HUES48 (cell line): ENCODE measurements around the gene CDKN2B-AS1.

Experiments used
- H3K27ac ChIP-seq: one replicate; pipeline ENCODE4 v1.7.0; 2013; ENCODE audit warnings: low read depth, low read length, inconsistent platforms
- H3K27me3 ChIP-seq: 2 replicates; pipeline ENCODE4 v1.6.1; 2013; ENCODE audit warnings: mild to moderate bottlenecking, low read length; ENCODE audit not compliant: control insufficient read depth, insufficient read depth
- H3K36me3 ChIP-seq: 2 replicates; pipeline ENCODE4 v1.6.1; 2013; ENCODE audit warnings: low read length; ENCODE audit not compliant: control insufficient read depth, insufficient read depth
- H3K4me1 ChIP-seq: 2 replicates; pipeline ENCODE4 v1.6.1; 2013; ENCODE audit warnings: mild to moderate bottlenecking, low read length; ENCODE audit not compliant: control insufficient read depth, insufficient read depth
- H3K4me3 ChIP-seq: 2 replicates; pipeline ENCODE4 v1.5.1; 2013; ENCODE audit warnings: mild to moderate bottlenecking, low read depth, low read length
- H3K9ac ChIP-seq: 2 replicates; pipeline ENCODE4 v1.6.1; 2013; ENCODE audit warnings: mild to moderate bottlenecking, low read depth, low read length, moderate library complexity
- H3K9me3 ChIP-seq: 2 replicates; pipeline ENCODE4 v1.6.1; 2013; ENCODE audit warnings: low read length; ENCODE audit not compliant: control insufficient read depth, insufficient read depth

CDKN2B-AS1 gene

DNA sequence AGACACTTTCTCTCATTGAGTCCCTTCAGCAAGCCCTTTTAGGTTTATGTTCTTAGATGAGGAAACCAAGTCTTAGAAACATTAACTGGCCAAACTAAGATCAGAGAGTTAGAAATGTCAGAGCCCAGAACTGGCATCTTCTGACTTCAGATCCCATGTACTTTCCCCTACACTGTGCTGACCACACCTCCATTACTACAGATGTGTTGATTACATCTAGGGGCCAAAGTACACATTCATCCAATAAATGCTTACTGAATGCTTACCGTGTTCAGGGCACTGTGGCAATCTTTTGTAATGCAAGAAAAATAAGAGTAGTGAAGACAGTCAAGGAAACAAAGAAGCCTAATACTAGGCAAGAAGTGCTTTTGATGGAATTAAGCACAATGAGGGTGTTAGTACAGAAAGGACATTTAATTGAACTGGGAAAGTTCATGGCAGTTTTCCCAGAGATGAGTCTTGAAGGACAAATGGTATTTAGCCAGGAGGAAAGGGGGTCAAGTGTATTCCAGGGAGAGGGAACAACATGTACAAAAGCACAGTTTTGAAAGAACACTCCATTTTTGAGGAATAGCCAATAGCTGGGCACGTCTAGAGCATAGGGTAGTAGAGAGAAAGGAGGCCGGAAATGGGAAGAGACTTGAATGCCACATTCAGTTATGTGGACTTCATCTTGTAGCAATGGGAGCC is 104.2 kb downstream of the CDKN2B-AS1 start:
- H3K4me1 ChIP-seq, result peaks cover 24% of the 10 kb centered on the region
- H3K9ac ChIP-seq, result no peak overlapping the region
- no peaks in the 10 kb centered on the region for H3K9me3 ChIP-seq
- H3K36me3 ChIP-seq, result no peaks in the 10 kb centered on the region
- no peaks in the 10 kb centered on the region for H3K27me3 ChIP-seq
- H3K4me3 ChIP-seq, result no peak overlapping the region
- no peak overlapping the region for H3K27ac ChIP-seq

DNA sequence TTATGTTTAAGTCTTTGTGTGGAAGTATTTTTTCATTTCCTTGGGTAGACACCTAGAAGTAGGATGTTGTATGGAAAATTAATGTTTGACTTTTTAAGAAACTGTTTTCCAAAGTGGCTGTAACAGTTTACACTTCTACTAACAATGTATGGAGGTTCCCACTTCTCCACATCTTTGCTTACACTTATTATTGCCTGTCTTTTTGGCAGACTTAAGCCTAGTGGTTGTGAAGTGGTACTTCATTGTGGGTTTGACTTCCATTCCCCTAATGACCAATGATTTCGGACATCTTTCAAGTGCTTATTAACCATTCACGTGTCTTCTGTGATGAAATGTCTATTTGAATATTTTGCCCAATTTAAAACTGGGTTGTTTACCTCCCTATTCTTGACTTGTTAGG is 106.0 kb downstream of the CDKN2B-AS1 start:
- no peak overlapping the region for H3K9ac ChIP-seq
- no peak overlapping the region for H3K4me3 ChIP-seq
- no peaks in the 10 kb centered on the region for H3K36me3 ChIP-seq
- no peak overlapping the region for H3K27ac ChIP-seq
- H3K9me3 ChIP-seq, result no peaks in the 10 kb centered on the region
- no peaks in the 10 kb centered on the region for H3K27me3 ChIP-seq
- H3K4me1 ChIP-seq, result peaks cover 30% of the 10 kb centered on the region

DNA sequence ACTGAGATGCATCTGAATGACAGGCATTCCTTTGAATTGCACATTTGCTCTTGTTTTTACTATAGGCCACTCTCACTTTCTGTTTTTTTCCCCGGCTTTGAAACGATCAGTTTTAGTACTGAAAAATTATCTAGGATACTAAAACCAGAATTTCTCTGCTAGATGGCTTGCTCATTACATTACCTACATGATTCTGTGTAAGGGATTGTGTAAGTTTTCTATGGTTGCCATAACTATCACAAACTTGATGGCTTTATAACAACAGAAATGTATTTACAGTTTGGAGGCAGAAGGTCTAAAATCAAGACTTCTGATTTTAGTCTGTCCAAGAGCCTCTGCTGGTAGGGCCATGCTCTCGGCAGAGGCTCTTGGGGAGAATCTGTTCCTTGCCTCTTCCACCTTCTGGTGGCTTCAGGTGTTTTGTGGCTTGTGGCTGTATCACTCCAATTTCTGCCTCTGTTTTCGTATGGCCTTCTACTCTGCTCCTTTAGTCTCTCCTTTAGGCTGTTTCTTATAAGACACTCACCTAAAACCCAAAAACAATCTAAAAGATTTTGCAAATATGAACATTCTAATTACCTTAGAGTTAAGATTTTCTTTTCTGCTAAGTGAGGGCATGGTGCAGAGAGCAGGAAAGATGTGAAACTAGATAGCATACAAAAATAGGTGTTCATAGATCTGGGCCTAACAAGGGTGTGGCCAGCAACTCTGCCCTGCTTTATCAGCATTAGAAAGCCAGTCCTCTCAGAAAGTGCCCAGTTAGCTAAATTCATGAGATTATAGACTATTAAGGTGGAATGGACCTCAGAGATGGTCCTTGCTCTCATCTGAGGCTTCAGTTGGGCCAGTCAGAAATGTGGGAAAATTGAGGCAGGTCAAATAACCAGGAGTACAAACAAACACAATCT is 107.8 kb downstream of the CDKN2B-AS1 start:
- peak overlapping the region; percentile 6; the same call in 1 of the 2 replicates for H3K9ac ChIP-seq
- H3K9me3 ChIP-seq, result no peaks in the 10 kb centered on the region
- no peaks in the 10 kb centered on the region for H3K27me3 ChIP-seq
- no peak overlapping the region for H3K4me3 ChIP-seq
- H3K4me1 ChIP-seq, result peaks cover 34% of the 10 kb centered on the region
- no peak overlapping the region for H3K27ac ChIP-seq
- H3K36me3 ChIP-seq, result no peaks in the 10 kb centered on the region

DNA sequence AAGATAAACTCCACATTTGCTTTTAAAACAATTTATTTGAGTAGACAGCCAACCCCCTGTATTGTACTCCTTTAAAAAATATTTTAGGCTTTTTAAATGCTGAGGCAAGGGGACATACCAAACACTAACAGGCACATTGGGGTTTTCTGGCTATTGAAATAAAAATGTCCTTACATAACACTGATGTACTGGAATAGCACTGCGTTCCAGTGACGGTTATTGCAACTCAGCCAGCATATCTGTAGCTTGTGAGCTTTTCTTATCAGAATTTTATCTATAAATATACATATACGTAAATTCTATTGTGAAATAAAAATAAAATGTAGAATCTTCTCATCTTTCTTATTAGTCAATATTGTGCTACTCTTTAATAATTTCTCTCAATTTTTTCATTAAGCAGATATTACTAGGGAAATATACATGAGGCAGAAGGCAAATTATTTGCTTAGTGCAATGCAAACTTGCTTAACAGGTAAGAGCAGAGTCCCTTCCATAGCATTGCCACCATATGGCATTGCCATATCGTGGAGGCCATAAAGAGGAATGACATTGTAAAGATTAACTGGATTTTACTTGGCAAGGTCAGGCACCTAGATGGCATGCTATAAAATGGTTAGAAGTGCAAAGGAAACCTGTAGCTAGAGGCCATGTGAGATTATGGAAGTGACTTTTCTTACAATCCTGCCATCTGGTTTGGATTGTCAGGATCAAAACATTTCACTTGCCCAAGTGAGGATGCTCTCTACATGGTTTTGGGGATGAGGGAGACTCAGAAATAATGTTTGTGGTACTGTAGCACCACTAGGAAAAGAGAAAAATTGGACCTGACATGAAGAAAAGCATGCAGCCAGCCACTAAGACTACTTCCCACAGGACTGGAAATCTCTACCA is 109.3 kb downstream of the CDKN2B-AS1 start:
- peaks cover 33% of the 10 kb centered on the region for H3K4me1 ChIP-seq
- peak overlapping the region; percentile 24; the same call in 1 of the 2 replicates for H3K9ac ChIP-seq
- H3K27me3 ChIP-seq, result no peaks in the 10 kb centered on the region
- H3K9me3 ChIP-seq, result no peaks in the 10 kb centered on the region
- no peaks in the 10 kb centered on the region for H3K36me3 ChIP-seq
- H3K4me3 ChIP-seq, result no peak overlapping the region
- no peak overlapping the region for H3K27ac ChIP-seq

DNA sequence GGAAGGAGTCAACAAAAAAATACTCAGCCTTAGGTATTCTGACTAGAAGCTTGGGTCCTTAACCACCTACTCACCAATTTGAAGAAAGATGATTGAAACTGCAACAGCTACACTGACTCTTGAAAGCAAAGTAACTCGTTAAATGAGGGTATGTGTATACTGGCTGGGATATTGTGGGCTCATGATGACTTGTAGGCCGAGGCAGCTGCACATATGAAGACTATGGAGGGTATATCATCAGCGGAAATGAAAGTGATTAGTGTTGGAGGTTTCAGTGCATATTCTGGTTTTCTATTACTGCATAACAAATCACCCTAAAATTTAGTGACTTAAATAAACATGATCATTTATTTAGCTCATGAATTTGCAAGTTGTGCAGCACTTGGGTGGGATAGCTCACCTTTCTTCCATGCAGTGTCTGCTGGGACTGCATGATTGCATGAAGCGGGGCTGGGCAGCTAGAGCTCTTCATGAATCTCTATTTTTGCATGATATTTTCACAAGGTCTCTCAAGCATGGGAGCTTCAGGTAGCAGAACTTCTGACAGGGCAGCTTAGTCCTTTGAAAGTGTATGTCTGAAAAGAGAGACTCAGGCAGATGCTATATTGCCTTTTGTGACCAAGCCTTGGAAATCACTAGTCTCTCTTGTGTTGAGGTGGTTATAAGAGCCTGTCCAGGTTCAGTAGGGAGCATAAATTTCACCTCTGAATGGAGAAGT is 110.6 kb downstream of the CDKN2B-AS1 start:
- Histone ChIP-seq H3K4me3 (no peak overlapping the region), H3K27me3 (no peaks in the 10 kb centered on the region), H3K27ac (no peak overlapping the region), H3K9ac (no peak overlapping the region), H3K4me1 (peaks cover 33% of the 10 kb centered on the region), H3K9me3 (no peaks in the 10 kb centered on the region), H3K36me3 (no peaks in the 10 kb centered on the region)

DNA sequence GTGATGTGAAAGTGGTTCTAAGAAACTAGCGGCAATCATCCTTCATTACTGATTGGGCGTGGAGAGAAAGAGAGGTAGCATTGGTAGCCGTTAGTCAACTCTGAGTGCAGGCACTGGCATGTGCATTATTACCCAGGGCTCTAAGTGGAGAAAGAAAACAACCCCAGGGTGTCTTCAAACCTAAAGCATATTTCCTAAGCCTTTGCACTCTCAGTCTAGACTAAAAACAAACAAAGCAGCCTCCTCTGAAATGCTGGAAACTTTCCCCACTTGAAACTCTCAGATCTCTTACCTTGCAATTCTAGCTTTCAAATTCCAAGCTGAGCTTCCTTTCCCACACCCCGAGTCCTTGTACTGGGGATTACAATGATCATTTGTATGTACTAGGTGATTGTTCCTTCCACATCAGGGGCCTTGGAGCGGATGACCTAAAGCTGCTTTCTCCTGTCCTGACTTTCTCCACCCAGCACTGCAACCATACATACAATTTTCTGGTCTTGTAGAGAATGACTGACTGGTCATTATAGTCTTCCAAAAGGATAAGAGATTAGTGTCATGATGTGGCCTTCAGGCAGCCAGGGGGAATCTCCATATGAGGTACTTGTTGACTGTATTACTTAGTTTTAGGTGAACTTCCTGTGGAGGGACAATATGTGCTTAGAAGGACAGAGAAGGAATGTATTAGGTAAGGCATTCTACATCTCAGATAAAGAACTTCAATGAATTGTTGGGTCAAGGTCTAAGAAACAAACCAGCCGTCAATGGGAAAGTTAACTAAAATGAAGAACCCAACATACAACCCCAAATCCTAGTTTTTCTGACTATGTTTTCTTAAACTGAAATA is 112.8 kb downstream of the CDKN2B-AS1 start:
- H3K27me3 ChIP-seq, result no peaks in the 10 kb centered on the region
- no peak overlapping the region for H3K9ac ChIP-seq
- peaks cover 25% of the 10 kb centered on the region for H3K4me1 ChIP-seq
- no peak overlapping the region for H3K4me3 ChIP-seq
- no peaks in the 10 kb centered on the region for H3K36me3 ChIP-seq
- peak overlapping the region; percentile 32 for H3K27ac ChIP-seq
- no peaks in the 10 kb centered on the region for H3K9me3 ChIP-seq

DNA sequence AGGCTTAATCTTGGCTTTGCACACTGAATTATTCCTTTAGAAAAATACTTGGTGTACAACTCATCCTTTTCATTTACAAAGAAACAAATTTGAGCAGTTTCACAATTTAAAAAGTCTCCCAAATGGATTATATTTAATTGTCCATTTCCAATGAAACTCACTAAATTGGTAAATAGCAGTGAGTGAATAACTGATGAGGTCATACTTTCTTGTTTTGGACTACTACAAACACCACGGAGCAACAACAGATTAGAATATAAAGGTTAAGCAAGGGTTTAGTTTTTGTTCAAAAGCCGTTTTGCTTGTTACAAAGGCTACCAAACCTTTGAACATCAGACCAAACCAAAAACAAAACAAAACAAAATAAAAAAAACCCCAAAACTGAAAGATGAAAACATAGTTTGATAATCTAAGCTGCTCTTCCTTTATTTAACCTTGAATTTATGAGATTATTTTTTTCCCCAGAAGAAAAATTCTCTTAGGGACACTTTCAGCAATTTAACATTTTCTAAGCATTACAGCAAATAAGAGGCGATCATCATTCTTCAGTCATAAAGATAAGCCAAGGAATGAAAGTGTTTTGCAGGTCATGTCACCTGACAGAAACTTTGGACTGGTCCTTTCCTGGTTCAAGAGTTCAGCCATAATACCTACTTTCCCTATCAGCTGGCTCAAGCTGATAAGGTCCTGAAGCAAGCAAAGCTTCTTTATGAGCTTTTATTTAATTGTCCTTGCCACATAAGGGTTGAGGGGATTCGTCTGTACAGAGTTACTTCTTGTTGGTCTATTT is 114.2 kb downstream of the CDKN2B-AS1 start:
- Histone ChIP-seq H3K4me3 (no peak overlapping the region), H3K4me1 (peaks cover 14% of the 10 kb centered on the region; the same call in 1 of the 2 replicates), H3K36me3 (no peaks in the 10 kb centered on the region), H3K27ac (no peak overlapping the region), H3K27me3 (no peaks in the 10 kb centered on the region), H3K9me3 (no peaks in the 10 kb centered on the region), H3K9ac (no peak overlapping the region)

DNA sequence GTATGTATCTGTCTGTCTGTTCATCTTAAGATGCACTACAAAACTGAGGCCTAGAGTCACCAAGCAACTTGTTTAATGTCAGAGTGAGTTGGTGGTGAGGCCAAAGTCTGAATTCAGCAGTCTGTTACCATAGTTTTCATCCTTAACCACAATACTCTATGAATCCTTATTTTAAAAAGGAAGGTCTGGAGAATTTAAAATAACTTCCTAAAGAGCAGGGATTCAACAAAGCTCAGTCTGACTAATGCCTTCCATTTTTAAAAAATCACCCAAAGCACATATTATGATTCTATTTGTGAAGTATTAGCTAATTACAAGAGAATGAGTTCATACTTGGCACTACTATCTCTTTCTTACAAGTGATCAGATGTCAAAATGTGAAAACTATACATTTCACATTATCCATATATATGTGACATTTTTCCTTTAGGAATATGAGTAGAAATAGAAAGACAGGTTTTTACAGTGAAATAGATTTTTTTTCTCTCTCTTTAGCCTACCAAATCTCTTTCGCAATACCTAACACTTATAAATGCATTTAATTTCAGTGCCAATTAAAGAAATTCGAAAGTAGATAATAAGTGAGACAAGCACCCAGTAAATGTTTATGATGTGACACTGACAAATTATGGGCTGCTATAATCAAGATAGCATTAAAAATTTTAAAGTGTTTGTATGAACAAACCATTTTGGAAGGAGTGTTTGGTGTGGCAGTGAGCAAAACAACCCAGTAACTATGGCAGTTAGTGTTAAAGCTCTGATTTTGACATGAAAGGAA is 116.8 kb downstream of the CDKN2B-AS1 start:
- peaks cover 9% of the 10 kb centered on the region; the same call in 1 of the 2 replicates for H3K4me1 ChIP-seq
- H3K4me3 ChIP-seq, result no peak overlapping the region
- H3K36me3 ChIP-seq, result no peaks in the 10 kb centered on the region
- no peaks in the 10 kb centered on the region for H3K27me3 ChIP-seq
- H3K9ac ChIP-seq, result no peak overlapping the region
- no peaks in the 10 kb centered on the region for H3K9me3 ChIP-seq
- H3K27ac ChIP-seq, result no peak overlapping the region

DNA sequence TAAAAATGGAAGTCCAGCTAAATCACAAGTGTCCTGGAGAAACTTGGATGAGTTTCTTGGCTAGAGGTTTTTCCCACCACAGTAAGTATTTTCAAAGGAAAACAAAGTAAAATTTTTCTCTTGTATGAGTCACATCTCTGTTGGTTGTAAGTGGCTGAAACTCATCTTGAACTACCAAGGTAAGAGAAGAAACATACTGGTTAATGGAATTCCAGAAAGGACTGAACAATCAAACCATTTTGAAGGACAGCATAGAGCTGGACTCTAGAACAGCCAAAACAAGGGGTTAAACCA is 117.3 kb downstream of the CDKN2B-AS1 start:
- Histone ChIP-seq H3K9me3 (no peaks in the 10 kb centered on the region), H3K27ac (no peak overlapping the region), H3K36me3 (no peaks in the 10 kb centered on the region), H3K4me1 (peaks cover 9% of the 10 kb centered on the region; the same call in 1 of the 2 replicates), H3K4me3 (no peak overlapping the region), H3K9ac (no peak overlapping the region), H3K27me3 (no peaks in the 10 kb centered on the region)
